Endothelial cell of umbilical vein (primary cell): ENCODE data around the gene CNPY1.

ENCODE experiments used
- EZH2 ChIP-seq: IDR thresholded peaks from 2 replicates; pipeline ENCODE4 v1.6.1; 2012; ENCODE audit warnings: borderline replicate concordance, low read depth, mild to moderate bottlenecking, moderate library complexity, low read length, inconsistent platforms; ENCODE audit not compliant: severe bottlenecking
- GATA2 ChIP-seq: IDR thresholded peaks from 2 replicates; pipeline ENCODE4 v1.7.0; 2011; ENCODE audit warnings: low read depth, mild to moderate bottlenecking, moderate library complexity, mixed read lengths, low read length; ENCODE audit not compliant: insufficient read length, insufficient read depth
- JUN ChIP-seq: IDR thresholded peaks from 2 replicates; pipeline ENCODE4 v1.6.1; 2011; ENCODE audit warnings: borderline replicate concordance, low read depth; ENCODE audit not compliant: insufficient read length, insufficient read depth
- POLR2A ChIP-seq: IDR thresholded peaks from 2 replicates; pipeline ENCODE4 v1.6.1; 2012; ENCODE audit warnings: low read depth, mild to moderate bottlenecking, control low read depth, low read length
- POLR2AphosphoS5 ChIP-seq: IDR thresholded peaks from 2 replicates; pipeline ENCODE4 v1.6.1; 2012; ENCODE audit warnings: low read depth, mild to moderate bottlenecking, control low read depth, low read length, moderate library complexity; ENCODE audit not compliant: insufficient read depth
- TF ChIP-seq, protein P1 (sequence below), 2 donors: IDR thresholded peaks; 1 replicate in 1 of 2; 2 replicates in 1 of 2; pipeline ENCODE4 v1.5.1; 2011; ENCODE audit warnings: low read length in 2 of 2, mild to moderate bottlenecking in 2 of 2, moderate library complexity in 2 of 2, control low read depth in 1 of 2, inconsistent platforms in 1 of 2, low read depth in 1 of 2; ENCODE audit not compliant: insufficient read depth in 1 of 2; ENCODE audit errors: extremely low read depth in 1 of 2
- TF ChIP-seq, protein P2 (sequence below): IDR thresholded peaks from 2 replicates; pipeline ENCODE4 v1.6.1; 2011; ENCODE audit not compliant: insufficient read depth, insufficient read length

DNA sequence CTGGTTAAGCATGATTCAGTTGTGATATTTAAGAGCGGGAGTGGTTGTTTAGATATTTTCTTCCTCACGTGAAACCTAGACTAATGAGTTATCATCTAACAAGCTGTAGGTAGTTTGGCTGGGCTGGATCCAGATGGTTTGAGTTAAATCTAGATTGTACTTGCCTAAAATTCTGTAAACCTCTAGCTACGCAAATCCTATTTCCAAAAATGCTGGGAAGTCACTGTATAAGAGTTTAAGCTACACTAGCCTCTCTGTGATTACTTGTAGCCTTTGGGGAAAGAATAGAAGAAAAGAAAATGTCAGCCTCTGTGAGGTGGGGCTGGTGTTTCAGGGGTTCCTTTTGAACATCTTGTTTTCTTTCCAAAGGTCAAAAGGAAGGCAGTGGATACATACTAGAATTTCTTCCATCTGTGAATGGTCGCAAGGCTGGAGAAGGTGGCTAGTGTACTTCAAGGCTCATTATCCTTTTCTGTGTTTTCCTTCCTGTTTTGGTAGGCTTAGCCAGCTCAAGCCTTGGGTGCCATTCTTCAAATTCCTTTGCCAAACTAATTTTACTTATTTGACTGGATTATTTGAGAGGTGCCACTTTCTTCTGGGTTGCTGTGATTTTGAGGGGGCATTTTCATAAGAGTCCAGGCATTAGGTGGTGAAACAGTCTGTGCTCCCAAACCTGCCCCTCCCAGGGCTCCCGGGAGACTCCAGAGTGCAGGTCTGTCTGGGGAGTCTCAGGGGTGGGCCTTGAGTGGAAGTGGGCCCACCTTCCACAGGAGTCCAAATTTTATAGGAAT is 93.7 kb downstream of the CNPY1 start:
- TF ChIP-seq POLR2AphosphoS5 (no peak), POLR2A (no peak), JUN (no peak), EZH2 (no peak), GATA2 (no peak)
- TF ChIP-seq, protein P1, sequence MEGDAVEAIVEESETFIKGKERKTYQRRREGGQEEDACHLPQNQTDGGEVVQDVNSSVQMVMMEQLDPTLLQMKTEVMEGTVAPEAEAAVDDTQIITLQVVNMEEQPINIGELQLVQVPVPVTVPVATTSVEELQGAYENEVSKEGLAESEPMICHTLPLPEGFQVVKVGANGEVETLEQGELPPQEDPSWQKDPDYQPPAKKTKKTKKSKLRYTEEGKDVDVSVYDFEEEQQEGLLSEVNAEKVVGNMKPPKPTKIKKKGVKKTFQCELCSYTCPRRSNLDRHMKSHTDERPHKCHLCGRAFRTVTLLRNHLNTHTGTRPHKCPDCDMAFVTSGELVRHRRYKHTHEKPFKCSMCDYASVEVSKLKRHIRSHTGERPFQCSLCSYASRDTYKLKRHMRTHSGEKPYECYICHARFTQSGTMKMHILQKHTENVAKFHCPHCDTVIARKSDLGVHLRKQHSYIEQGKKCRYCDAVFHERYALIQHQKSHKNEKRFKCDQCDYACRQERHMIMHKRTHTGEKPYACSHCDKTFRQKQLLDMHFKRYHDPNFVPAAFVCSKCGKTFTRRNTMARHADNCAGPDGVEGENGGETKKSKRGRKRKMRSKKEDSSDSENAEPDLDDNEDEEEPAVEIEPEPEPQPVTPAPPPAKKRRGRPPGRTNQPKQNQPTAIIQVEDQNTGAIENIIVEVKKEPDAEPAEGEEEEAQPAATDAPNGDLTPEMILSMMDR (IDR thresholded peaks at IDR 0.05; ENCODE audit: extremely low read depth in 1 of 2, insufficient read depth in 1 of 2, low read depth in 1 of 2, low read length in 2 of 2), result no peak
- TF ChIP-seq, protein P2, sequence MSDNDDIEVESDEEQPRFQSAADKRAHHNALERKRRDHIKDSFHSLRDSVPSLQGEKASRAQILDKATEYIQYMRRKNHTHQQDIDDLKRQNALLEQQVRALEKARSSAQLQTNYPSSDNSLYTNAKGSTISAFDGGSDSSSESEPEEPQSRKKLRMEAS, result no peak
